ENCODE data around the gene DNAJC18. TPM values are rescaled to one million over a fixed set of nuclear protein-coding genes. Genes with fewer than 3 reads are reported as not detected.

The DNAJC18 gene
- total and polyA plus RNA-seq, 2 of the 8 experiments (the other 6 are each of a cell fraction or from before 2014, with no cell fraction given), result 7.8 to 29.2 TPM

- TF ChIP-seq CHD7 (IDR thresholded peaks at IDR 0.05; ENCODE audit: insufficient replicate concordance, low read length) (no peak), HDAC6 (IDR thresholded peaks at IDR 0.05; ENCODE audit: low read depth, low read length) (no peak), SP1 (IDR thresholded peaks at IDR 0.05; ENCODE audit: low read depth, low read length) (peak; percentile 58; the same call in 1 of the 2 replicates), POLR2A (IDR thresholded peaks at IDR 0.05; ENCODE audit: control extremely low read depth in 1 of 2, low read depth in 2 of 2, low read length in 2 of 2) (peak in 1 of 2 experiments; percentile 74; a peak in 2 of 3 replicates), FOSL1 (IDR thresholded peaks at IDR 0.05; ENCODE audit: insufficient read depth, low read depth, low read length) (no peak), SIN3A (conservative IDR thresholded peaks at IDR 0.05 in 1 of 2, IDR thresholded peaks at IDR 0.05 in 1 of 2; ENCODE audit: low read depth in 1 of 2, low read length in 2 of 2) (peak; percentile 40 to 95; a peak in 3 of 4 replicates), EGR1 (IDR thresholded peaks at IDR 0.05; ENCODE audit: borderline replicate concordance, low read depth, low read length) (peak; percentile 96; the same call in 1 of the 2 replicates), EP300 (IDR thresholded peaks at IDR 0.05; ENCODE audit: borderline replicate concordance in 1 of 2, low read depth in 2 of 2, low read length in 2 of 2) (no peak), E2F6 (IDR thresholded peaks at IDR 0.05) (0 out of 2 replicates have a peak, but pooled peaks have one; percentile 13)
Measured at GRCh38 chr5:139403787-139404483, 35.4 kb downstream of the DNAJC18 start, which contains the start of gene SPATA24 (continued).
